ENCODE measurements around the gene CCDC171.

Gene CCDC171

GRCh38 chr9:15965246-15965745 lies 412.5 kb downstream of the CCDC171 start:
- Histone ChIP-seq H3K9me3 (ENCODE audit: control insufficient read depth in 1 of 2, low read length in 2 of 2) (no peaks in the 10 kb centered on the region), H3K27me3 (ENCODE audit: control insufficient read depth in 1 of 2, insufficient read depth in 2 of 2, low read length in 2 of 2) (no peaks in the 10 kb centered on the region), H3K4me1 (ENCODE audit: control insufficient read depth in 1 of 2, insufficient read depth in 2 of 2, low read length in 2 of 2) (no peaks in the 10 kb centered on the region), H3K36me3 (ENCODE audit: control insufficient read depth in 1 of 2, insufficient read depth in 2 of 2, low read length in 2 of 2) (no peaks in the 10 kb centered on the region), H3K4me3 (ENCODE audit: low read depth in 1 of 2, low read length in 2 of 2) (no peak overlapping the region), H3K27ac (ENCODE audit: low read depth, low read length) (no peak overlapping the region), H3K9ac (ENCODE audit: low read depth in 1 of 2, low read length in 2 of 2) (no peak overlapping the region)

GRCh38 chr9:15966471-15966870 lies 413.6 kb downstream of the CCDC171 start:
- no peak overlapping the region for H3K27ac ChIP-seq (ENCODE audit: low read depth, low read length)
- H3K4me1 ChIP-seq (ENCODE audit: control insufficient read depth in 1 of 2, insufficient read depth in 2 of 2, low read length in 2 of 2), result no peaks in the 10 kb centered on the region
- H3K4me3 ChIP-seq (ENCODE audit: low read depth in 1 of 2, low read length in 2 of 2), result no peak overlapping the region
- no peaks in the 10 kb centered on the region for H3K27me3 ChIP-seq (ENCODE audit: control insufficient read depth in 1 of 2, insufficient read depth in 2 of 2, low read length in 2 of 2)
- no peaks in the 10 kb centered on the region for H3K36me3 ChIP-seq (ENCODE audit: control insufficient read depth in 1 of 2, insufficient read depth in 2 of 2, low read length in 2 of 2)
- H3K9ac ChIP-seq (ENCODE audit: low read depth in 1 of 2, low read length in 2 of 2), result no peak overlapping the region
- no peaks in the 10 kb centered on the region for H3K9me3 ChIP-seq (ENCODE audit: control insufficient read depth in 1 of 2, low read length in 2 of 2)

DNA sequence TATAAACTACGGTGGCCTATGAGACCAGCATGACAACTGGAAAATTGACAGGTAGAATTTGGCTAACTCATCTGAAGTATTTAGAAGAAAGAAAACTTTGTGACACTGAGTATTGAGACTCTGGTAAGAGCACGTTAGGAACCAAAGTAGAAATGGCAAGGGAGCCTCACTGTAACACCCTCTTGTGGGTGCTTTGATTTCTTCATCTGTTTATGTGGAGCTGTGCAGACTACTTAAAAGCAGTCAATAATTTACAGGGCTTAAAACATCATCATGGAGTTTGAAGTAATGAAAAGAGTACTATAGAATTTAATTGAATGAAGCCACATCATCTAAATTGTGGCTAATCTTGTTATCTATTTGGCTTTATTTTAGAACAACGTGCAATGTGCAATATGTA lies 414.2 kb downstream of the CCDC171 start:
- Histone ChIP-seq H3K27me3 (ENCODE audit: control insufficient read depth in 1 of 2, insufficient read depth in 2 of 2, low read length in 2 of 2) (no peaks in the 10 kb centered on the region), H3K4me3 (ENCODE audit: low read depth in 1 of 2, low read length in 2 of 2) (no peak overlapping the region), H3K9ac (ENCODE audit: low read depth in 1 of 2, low read length in 2 of 2) (no peak overlapping the region), H3K4me1 (ENCODE audit: control insufficient read depth in 1 of 2, insufficient read depth in 2 of 2, low read length in 2 of 2) (no peaks in the 10 kb centered on the region), H3K27ac (ENCODE audit: low read depth, low read length) (no peak overlapping the region), H3K9me3 (ENCODE audit: control insufficient read depth in 1 of 2, low read length in 2 of 2) (no peaks in the 10 kb centered on the region), H3K36me3 (ENCODE audit: control insufficient read depth in 1 of 2, insufficient read depth in 2 of 2, low read length in 2 of 2) (no peaks in the 10 kb centered on the region)

DNA sequence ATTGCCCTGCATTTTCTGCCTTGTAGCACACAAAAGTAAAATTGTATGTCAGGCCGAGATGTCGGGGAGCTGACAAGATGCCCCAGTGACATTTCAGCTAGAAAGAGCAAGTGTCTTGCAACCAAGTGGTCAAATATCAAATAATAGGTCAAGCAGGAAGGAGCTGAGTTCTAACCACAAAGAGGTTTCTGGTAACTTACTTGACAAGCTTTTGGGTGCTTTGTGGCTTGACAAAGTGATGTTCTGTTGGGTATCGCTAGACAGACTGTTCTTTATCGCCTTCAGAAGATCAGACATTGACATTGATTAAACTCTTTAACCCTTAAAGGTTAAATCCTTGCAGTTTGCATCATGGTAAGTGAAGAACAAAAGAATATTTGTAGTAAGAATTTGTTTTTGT lies 419.9 kb downstream of the CCDC171 start:
- H3K9ac ChIP-seq (ENCODE audit: low read depth in 1 of 2, low read length in 2 of 2), result no peak overlapping the region
- H3K4me3 ChIP-seq (ENCODE audit: low read depth in 1 of 2, low read length in 2 of 2), result no peak overlapping the region
- H3K36me3 ChIP-seq (ENCODE audit: control insufficient read depth in 1 of 2, insufficient read depth in 2 of 2, low read length in 2 of 2), result no peaks in the 10 kb centered on the region
- H3K9me3 ChIP-seq (ENCODE audit: control insufficient read depth in 1 of 2, low read length in 2 of 2), result no peaks in the 10 kb centered on the region
- no peaks in the 10 kb centered on the region for H3K4me1 ChIP-seq (ENCODE audit: control insufficient read depth in 1 of 2, insufficient read depth in 2 of 2, low read length in 2 of 2)
- no peak overlapping the region for H3K27ac ChIP-seq (ENCODE audit: low read depth, low read length)
- H3K27me3 ChIP-seq (ENCODE audit: control insufficient read depth in 1 of 2, insufficient read depth in 2 of 2, low read length in 2 of 2), result no peaks in the 10 kb centered on the region

- Histone ChIP-seq H3K27ac (ENCODE audit: low read depth, low read length) (no peak overlapping the region), H3K27me3 (ENCODE audit: control insufficient read depth in 1 of 2, insufficient read depth in 2 of 2, low read length in 2 of 2) (no peaks in the 10 kb centered on the region), H3K4me3 (ENCODE audit: low read depth in 1 of 2, low read length in 2 of 2) (no peak overlapping the region), H3K9me3 (ENCODE audit: control insufficient read depth in 1 of 2, low read length in 2 of 2) (no peaks in the 10 kb centered on the region), H3K9ac (ENCODE audit: low read depth in 1 of 2, low read length in 2 of 2) (no peak overlapping the region), H3K4me1 (ENCODE audit: control insufficient read depth in 1 of 2, insufficient read depth in 2 of 2, low read length in 2 of 2) (no peaks in the 10 kb centered on the region), H3K36me3 (ENCODE audit: control insufficient read depth in 1 of 2, insufficient read depth in 2 of 2, low read length in 2 of 2) (no peaks in the 10 kb centered on the region)
These were observed 422.4 kb downstream of the CCDC171 start for GRCh38 chr9:15975101-15975778.

DNA sequence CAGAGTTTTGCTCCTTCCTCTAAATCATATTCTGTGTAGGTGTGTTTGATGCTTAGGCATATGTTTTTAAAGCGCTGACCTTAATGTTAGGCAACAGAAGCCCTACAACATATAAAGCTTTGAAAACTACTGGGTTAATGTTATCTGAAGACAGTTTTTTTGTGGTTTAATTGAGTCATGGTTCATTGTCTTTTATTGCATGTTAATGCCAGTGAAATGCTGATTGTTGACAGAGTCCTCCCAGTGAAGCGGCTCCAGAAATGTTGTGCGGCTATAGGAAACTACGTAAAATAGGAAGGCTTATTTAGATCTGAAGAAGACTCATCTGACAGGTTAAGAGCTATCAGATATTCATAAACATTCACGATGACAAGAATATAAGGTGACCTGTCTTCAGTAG lies 424.6 kb downstream of the CCDC171 start:
- Histone ChIP-seq H3K36me3 (ENCODE audit: control insufficient read depth in 1 of 2, insufficient read depth in 2 of 2, low read length in 2 of 2) (no peaks in the 10 kb centered on the region), H3K27ac (ENCODE audit: low read depth, low read length) (no peak overlapping the region), H3K4me1 (ENCODE audit: control insufficient read depth in 1 of 2, insufficient read depth in 2 of 2, low read length in 2 of 2) (no peaks in the 10 kb centered on the region), H3K9me3 (ENCODE audit: control insufficient read depth in 1 of 2, low read length in 2 of 2) (no peaks in the 10 kb centered on the region), H3K27me3 (ENCODE audit: control insufficient read depth in 1 of 2, insufficient read depth in 2 of 2, low read length in 2 of 2) (no peaks in the 10 kb centered on the region), H3K4me3 (ENCODE audit: low read depth in 1 of 2, low read length in 2 of 2) (no peak overlapping the region), H3K9ac (ENCODE audit: low read depth in 1 of 2, low read length in 2 of 2) (no peak overlapping the region)

GRCh38 chr9:15982182-15982581 lies 429.3 kb downstream of the CCDC171 start:
- no peaks in the 10 kb centered on the region for H3K27me3 ChIP-seq (ENCODE audit: control insufficient read depth in 1 of 2, insufficient read depth in 2 of 2, low read length in 2 of 2)
- no peaks in the 10 kb centered on the region for H3K4me1 ChIP-seq (ENCODE audit: control insufficient read depth in 1 of 2, insufficient read depth in 2 of 2, low read length in 2 of 2)
- H3K4me3 ChIP-seq (ENCODE audit: low read depth in 1 of 2, low read length in 2 of 2), result no peak overlapping the region
- H3K36me3 ChIP-seq (ENCODE audit: control insufficient read depth in 1 of 2, insufficient read depth in 2 of 2, low read length in 2 of 2), result no peaks in the 10 kb centered on the region
- no peak overlapping the region for H3K9ac ChIP-seq (ENCODE audit: low read depth in 1 of 2, low read length in 2 of 2)
- no peaks in the 10 kb centered on the region for H3K9me3 ChIP-seq (ENCODE audit: control insufficient read depth in 1 of 2, low read length in 2 of 2)
- no peak overlapping the region for H3K27ac ChIP-seq (ENCODE audit: low read depth, low read length)

DNA sequence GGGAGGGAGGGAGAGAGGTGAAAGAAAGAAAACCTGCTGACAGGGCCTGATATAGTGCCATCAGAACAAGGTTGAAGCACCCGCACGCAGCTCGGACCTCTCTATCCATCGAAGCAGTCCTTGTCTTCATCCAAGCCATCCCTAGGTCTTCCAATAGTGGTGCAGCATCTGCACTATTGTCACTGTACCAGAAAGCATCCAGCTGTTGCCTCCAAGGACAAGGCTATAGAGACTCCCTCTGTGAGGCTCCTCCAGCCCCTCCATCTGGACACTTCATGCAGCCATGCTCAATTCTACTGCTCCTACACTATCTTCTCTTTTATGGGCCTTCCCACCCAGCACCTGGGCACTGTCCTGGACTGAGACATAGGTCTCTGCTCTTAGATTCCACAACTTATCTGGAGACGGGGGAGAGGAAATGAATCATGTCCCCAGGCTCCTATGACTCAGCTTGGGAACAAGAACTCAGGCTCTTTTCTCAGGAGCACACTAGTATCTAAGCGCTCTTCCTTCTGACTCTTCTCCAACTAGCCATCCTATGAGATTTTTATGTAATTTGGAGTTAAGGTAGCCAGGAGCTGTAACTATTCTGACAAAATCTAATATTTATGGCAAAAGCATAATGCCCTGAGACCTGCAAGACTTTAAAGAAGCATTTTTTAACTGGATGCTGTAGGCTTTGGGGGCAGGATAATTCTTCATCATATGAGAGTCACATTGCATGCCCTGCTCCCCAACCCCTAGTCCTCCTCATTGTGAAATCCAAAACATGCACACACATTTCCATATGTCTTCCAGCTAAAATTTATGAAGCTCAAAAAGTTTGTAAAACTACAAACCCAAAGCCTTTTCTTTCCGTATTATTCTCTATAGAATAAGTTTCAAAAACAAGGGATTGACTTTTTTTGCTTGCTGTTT lies 446.8 kb downstream of the CCDC171 start:
- Histone ChIP-seq H3K36me3 (ENCODE audit: control insufficient read depth in 1 of 2, insufficient read depth in 2 of 2, low read length in 2 of 2) (no peaks in the 10 kb centered on the region), H3K4me1 (ENCODE audit: control insufficient read depth in 1 of 2, insufficient read depth in 2 of 2, low read length in 2 of 2) (no peaks in the 10 kb centered on the region), H3K9me3 (ENCODE audit: control insufficient read depth in 1 of 2, low read length in 2 of 2) (no peaks in the 10 kb centered on the region), H3K27ac (ENCODE audit: low read depth, low read length) (no peak overlapping the region), H3K9ac (ENCODE audit: low read depth in 1 of 2, low read length in 2 of 2) (no peak overlapping the region), H3K27me3 (ENCODE audit: control insufficient read depth in 1 of 2, insufficient read depth in 2 of 2, low read length in 2 of 2) (no peaks in the 10 kb centered on the region), H3K4me3 (ENCODE audit: low read depth in 1 of 2, low read length in 2 of 2) (no peak overlapping the region)

DNA sequence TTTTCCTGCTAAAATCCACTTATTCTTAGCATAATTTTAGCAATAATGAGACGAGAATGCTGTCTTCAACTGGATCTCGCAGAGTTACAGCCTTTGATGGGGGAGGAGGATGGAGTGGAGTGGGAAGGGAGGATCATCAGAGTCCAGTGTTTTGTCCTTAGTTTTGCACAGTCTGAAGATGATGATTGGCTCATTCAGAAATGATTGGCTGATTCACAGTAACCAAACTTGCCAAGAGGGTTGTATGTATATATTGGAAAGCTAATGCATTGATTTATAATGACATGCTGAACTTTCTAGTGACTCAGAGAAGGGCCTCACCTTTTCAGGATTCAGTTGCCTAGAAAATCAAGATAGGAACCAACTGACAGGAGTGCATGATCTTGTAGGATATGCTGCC lies 448.0 kb downstream of the CCDC171 start:
- no peaks in the 10 kb centered on the region for H3K9me3 ChIP-seq (ENCODE audit: control insufficient read depth in 1 of 2, low read length in 2 of 2)
- H3K4me1 ChIP-seq (ENCODE audit: control insufficient read depth in 1 of 2, insufficient read depth in 2 of 2, low read length in 2 of 2), result no peaks in the 10 kb centered on the region
- H3K4me3 ChIP-seq (ENCODE audit: low read depth in 1 of 2, low read length in 2 of 2), result no peak overlapping the region
- H3K27ac ChIP-seq (ENCODE audit: low read depth, low read length), result no peak overlapping the region
- no peaks in the 10 kb centered on the region for H3K27me3 ChIP-seq (ENCODE audit: control insufficient read depth in 1 of 2, insufficient read depth in 2 of 2, low read length in 2 of 2)
- H3K9ac ChIP-seq (ENCODE audit: low read depth in 1 of 2, low read length in 2 of 2), result no peak overlapping the region
- H3K36me3 ChIP-seq (ENCODE audit: control insufficient read depth in 1 of 2, insufficient read depth in 2 of 2, low read length in 2 of 2), result no peaks in the 10 kb centered on the region

DNA sequence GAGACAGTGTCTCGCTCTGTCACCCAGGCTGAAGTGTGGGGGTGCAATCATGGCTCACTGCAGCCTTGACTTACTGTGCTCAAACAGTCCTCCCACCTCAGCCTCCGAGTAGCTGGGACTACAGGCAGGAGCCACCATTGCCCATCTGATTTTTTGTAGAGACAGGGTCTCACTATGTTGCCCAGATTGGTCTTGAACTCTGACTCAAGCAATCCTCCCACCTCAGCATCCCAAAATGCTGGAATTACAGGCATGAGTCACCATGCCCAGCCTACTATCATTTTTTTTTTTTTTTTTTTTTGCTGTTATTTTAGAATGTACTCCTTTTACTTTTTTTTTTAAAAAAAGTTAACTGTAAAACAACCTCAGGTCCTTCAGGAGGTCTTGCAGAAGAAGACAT lies 449.0 kb downstream of the CCDC171 start:
- Histone ChIP-seq H3K4me1 (ENCODE audit: control insufficient read depth in 1 of 2, insufficient read depth in 2 of 2, low read length in 2 of 2) (no peaks in the 10 kb centered on the region), H3K9me3 (ENCODE audit: control insufficient read depth in 1 of 2, low read length in 2 of 2) (no peaks in the 10 kb centered on the region), H3K27me3 (ENCODE audit: control insufficient read depth in 1 of 2, insufficient read depth in 2 of 2, low read length in 2 of 2) (no peaks in the 10 kb centered on the region), H3K4me3 (ENCODE audit: low read depth in 1 of 2, low read length in 2 of 2) (no peak overlapping the region), H3K36me3 (ENCODE audit: control insufficient read depth in 1 of 2, insufficient read depth in 2 of 2, low read length in 2 of 2) (no peaks in the 10 kb centered on the region), H3K9ac (ENCODE audit: low read depth in 1 of 2, low read length in 2 of 2) (no peak overlapping the region), H3K27ac (ENCODE audit: low read depth, low read length) (no peak overlapping the region)

All from duodenal mucosa (tissue), 2 donors.